Prostate gland (tissue), 2 donors: ENCODE results near the gene ITPR1.

ENCODE experiments used
- POLR2AphosphoS5 ChIP-seq: sonication (generic); formaldehyde crosslinking; IDR thresholded peaks from one replicate; pipeline ENCODE4 v1.6.1; 2017; ENCODE audit warnings: antibody characterized with exemption
- TF ChIP-seq, protein P1 (sequence below), 4 experiments: fragments of 200-600 bp in 2 of 4; fragments of 450-650 bp in 2 of 4; sonication (generic) in 2 of 4; IDR thresholded peaks; 1 replicate in 3 of 4; 2 replicates in 1 of 4; pipeline ENCODE4 v1.5.1; 2016 to 2019; ENCODE audit warnings: antibody characterized with exemption in 4 of 4, mild to moderate bottlenecking in 2 of 4, moderate library complexity in 2 of 4

DNA sequence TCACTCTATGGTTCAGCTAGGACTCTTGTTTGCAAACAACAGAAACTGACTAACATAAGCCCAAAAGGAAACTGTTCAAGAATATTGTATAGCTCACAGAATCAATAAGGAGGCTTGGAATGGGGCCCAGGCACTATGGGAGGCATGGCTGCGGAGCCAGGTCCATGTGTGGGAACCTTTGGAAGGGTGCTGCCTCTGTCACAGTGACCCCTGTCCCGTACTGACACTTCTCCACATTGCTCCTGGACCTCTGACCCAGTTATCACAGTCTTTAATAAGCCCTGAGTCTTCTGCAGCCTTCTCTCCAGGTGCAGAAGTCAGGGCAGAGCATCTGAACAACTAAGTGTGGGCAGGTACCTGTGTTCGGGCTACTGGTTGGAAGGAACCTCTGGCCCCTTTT, 121.8 kb downstream of the ITPR1 start:
- TF ChIP-seq, protein P1, sequence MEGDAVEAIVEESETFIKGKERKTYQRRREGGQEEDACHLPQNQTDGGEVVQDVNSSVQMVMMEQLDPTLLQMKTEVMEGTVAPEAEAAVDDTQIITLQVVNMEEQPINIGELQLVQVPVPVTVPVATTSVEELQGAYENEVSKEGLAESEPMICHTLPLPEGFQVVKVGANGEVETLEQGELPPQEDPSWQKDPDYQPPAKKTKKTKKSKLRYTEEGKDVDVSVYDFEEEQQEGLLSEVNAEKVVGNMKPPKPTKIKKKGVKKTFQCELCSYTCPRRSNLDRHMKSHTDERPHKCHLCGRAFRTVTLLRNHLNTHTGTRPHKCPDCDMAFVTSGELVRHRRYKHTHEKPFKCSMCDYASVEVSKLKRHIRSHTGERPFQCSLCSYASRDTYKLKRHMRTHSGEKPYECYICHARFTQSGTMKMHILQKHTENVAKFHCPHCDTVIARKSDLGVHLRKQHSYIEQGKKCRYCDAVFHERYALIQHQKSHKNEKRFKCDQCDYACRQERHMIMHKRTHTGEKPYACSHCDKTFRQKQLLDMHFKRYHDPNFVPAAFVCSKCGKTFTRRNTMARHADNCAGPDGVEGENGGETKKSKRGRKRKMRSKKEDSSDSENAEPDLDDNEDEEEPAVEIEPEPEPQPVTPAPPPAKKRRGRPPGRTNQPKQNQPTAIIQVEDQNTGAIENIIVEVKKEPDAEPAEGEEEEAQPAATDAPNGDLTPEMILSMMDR (IDR thresholded peaks at IDR 0.05) = no peak
- no peak for TF ChIP-seq POLR2AphosphoS5
